NCI-H1694 (cell line): ENCODE measurements around the gene NR4A3.

Experiments
- DNase-seq: peaks from one replicate; lab custom pipeline; 2025; lab: John Stamatoyannopoulos, UW

Gene NR4A3

GRCh38 chr9:99814359-99814758 is 7.3 kb upstream of the NR4A3 start:
- DNase-seq: no peak

DNA sequence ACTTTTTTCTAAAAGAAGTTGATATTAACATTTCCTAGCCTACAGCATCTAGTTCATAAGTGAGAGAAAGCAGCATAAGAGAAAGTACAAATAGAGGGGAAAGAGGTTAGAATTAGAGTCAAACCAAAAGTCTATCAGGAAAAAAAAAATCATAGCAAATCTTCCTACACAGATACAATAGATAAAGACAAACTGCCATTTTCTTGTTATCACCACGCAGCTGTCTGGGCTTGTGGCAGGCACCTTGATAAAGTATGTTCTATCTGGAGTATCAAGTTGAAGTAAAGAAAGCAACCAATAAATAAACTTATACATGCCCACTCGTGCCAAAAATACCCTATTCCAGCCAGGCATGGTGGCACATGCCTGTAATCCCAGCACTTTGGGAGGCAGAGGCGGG is 5.3 kb upstream of the NR4A3 start:
- no peak for DNase-seq

GRCh38 chr9:99818500-99818899 is 3.2 kb upstream of the NR4A3 start:
- no peak for DNase-seq

DNA sequence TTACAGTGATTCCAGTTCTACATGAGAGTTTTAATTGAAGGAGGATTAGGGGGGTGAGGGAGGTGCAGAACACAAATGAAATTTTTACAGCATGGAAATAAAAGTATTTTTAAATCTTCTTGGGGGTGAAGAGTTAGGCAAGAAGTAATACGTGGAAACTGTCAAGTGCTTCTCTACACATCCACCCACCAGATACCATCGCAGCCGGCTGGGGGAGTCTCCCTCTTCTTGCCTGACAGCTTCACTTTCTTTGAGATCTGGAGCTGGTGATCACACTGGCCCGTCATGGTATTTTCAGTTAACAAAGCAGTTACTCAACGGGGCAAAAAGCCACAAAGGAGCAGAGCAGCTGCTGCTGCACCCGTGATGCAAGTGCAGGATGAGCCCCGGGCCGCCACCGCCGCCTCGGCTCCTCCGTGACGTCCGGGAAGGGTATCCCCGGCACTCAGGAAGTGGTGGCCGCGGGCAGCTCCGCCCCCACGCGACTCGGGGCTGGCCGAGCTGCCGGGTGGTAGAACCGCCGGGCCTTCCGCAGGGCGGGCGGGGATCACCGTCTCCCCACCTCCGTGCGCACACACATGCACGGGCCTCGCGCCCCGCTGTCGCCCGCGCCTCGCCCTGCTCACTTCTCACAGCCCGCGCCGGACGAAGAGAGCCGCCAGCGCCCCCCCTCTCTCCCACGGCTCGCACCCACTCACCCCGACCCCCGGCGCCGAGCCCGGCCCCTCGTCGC is 2.4 kb upstream of the NR4A3 start:
- no peak for DNase-seq

GRCh38 chr9:99819856-99820684 is 1.6 kb upstream of the NR4A3 start:
- DNase-seq: peak; percentile 79

- DNase-seq: no peak
Measured at GRCh38 chr9:99820685-99821395, 845 bp upstream of the NR4A3 start.

DNA sequence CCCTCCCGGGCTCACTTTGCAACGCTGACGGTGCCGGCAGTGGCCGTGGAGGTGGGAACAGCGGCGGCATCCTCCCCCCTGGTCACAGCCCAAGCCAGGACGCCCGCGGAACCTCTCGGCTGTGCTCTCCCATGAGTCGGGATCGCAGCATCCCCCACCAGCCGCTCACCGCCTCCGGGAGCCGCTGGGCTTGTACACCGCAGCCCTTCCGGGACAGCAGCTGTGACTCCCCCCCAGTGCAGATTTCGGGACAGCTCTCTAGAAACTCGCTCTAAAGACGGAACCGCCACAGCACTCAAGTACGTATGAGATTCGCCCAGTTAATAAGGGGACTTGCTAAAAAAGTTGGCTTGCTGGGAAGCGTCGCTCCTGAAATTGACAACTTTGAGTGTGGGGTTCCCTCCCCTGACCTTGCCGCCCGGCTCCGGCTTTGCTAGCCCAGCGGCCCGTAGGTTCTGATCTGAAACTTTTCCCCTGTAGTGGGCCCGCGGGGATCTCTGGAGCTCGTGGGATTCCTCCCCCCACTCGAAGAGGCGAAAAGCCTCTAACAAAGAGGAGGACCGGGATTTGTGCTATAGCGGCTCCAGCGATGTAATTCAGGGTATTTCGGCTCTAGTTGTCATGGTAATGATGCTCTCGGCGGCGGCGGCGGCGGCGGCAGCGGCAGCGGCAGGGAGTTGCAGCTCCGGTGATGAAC is 572 bp downstream of the NR4A3 start:
- DNase-seq: no peak

GRCh38 chr9:99822806-99823591 is 1.3 kb downstream of the NR4A3 start:
- no peak for DNase-seq

GRCh38 chr9:99823681-99824377 is 2.1 kb downstream of the NR4A3 start:
- DNase-seq: no peak

GRCh38 chr9:99824378-99825171 is 2.9 kb downstream of the NR4A3 start:
- no peak for DNase-seq

DNA sequence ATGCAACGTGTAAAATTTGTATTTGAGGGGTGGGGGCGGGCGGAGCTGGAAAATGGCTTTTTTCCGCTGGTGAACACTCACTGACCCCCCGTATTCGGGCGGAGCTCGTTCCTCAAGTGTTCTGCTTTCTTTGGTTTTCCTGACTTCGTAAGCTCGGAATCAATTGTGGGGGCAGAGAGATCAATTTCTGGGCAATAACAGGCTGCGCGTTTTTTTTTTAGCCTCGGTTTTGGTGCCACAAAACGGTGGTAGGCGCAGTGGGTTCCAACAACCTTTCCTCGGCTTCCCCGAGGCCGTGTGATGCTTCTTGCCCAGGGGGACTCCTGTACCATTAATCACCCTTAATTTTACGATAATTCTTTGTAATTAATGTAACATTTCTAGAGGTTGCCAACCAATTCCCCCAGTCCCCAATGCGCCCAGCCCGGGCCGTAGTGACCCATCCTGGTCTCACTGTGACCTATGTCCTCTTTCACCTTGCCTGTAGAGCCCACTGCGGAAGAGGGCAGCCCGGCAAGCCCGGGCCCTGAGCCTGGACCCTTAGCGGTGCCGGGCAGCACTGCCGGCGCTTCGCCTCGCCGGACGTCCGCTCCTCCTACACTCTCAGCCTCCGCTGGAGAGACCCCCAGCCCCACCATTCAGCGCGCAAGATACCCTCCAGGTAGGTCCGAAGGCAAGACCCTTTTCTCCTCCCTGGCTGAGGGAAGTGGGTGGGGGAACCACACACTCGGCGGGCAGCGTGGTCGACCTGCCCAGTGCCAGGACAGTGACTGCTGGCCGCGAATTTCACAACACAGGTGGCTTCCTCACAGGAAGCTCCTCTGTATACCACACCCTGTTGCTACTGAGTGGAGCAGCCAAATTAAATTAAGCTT is 3.7 kb downstream of the NR4A3 start:
- no peak for DNase-seq

DNA sequence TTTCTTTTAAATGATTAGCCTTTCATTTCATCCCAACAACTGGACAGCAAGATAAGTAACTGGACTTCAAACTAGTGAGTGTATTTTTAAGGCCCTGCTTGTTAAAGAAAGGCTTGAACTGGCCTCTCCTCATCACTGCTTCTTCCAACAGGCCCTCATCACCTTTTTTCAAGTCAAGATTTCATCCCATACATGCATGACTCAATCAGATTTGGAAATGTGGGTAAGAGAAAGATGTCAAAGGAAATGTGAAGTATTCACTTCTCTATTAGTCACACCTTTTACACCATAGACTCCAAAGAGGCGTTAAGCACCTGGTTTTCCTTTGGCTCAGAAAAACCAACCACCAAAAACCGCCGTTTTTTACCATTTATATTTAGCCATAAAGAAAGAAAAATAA is 4.9 kb downstream of the NR4A3 start:
- no peak for DNase-seq

GRCh38 chr9:99827244-99827643 is 5.6 kb downstream of the NR4A3 start:
- no peak for DNase-seq

- no peak for DNase-seq
Measured at GRCh38 chr9:99828054-99828416, 6.3 kb downstream of the NR4A3 start.

- DNase-seq: no peak
Measured at GRCh38 chr9:99828417-99829176, 6.9 kb downstream of the NR4A3 start.

GRCh38 chr9:99831857-99832557 is 10.3 kb downstream of the NR4A3 start:
- DNase-seq: no peak

GRCh38 chr9:99832558-99832864 is 10.8 kb downstream of the NR4A3 start:
- DNase-seq: no peak

DNA sequence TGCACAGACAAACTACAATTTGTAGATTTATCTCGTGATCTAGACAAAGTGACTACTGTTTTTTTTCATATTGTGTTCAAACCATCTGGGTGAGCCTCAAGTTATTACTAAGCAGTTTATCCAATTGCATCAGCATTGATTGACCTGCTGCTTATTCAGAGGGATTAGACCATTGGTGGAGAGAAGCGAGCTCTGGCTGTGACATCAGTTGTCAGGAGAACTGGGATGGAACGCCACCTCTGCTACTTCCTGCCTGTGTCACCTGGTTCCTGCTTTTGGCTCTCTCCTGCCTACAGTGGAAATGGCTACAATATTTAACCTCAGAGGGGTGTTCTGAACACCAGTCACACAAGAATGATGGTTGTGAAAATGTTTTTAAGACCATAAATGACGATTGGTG is 12.1 kb downstream of the NR4A3 start:
- DNase-seq: no peak
